ENCODE measurements around the gene RREB1. TPM values are rescaled to one million over a fixed set of nuclear protein-coding genes. Genes with fewer than 3 reads are reported as not detected.

Gene RREB1
- total and polyA plus RNA-seq, 7 experiments from 2014 or later: 4.2 to 56.7 (median 49.2) TPM

DNA sequence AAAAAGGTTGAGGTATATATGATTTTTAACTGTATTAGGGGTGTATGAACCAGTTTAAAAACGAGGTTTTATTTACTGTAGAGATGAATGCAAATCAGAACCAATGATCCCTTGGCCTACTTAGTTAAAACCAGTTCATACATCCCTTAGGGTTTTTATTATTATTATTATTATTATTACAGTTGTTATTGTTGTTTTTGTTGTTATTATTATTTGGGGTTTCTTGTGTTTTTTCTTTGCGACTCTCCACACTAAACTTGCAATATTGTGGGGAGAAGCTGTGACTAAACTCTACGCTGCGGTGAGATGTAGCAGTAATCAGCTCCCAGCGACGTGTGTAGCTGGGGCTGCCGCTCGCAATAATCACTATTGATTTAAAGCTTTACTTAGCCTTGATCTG, 143.1 kb downstream of the RREB1 start:
- ATAC-seq: no peak
- Histone ChIP-seq H3K9me3 (ENCODE audit: control insufficient read depth in 2 of 3, low read length in 3 of 3) (no peaks in the 10 kb centered on the region), H3K4me1 (ENCODE audit: control insufficient read depth in 2 of 2, insufficient read depth in 2 of 2, low read length in 2 of 2) (no peaks in the 10 kb centered on the region), H3K36me3 (ENCODE audit: control insufficient read depth in 2 of 3, insufficient read depth in 3 of 3, low read length in 3 of 3) (peaks cover 3 to 60% (median 10%) of the 10 kb centered on the region in 3 experiments), H3K27ac (ENCODE audit: low read depth, low read length) (no peak overlapping the region), H3K4me3 (ENCODE audit: low read length) (no peak overlapping the region), H3K27me3 (ENCODE audit: control insufficient read depth in 2 of 2, insufficient read depth in 2 of 2, low read length in 2 of 2) (no peaks in the 10 kb centered on the region)
- peaks cover 0 to 33% (median 8%) of the 10 kb centered on the region in 5 donors for H3K36me3 Mint-ChIP-seq
- ChIA-PET CTCF (interaction anchor here (0.7 to 1.1 kb wide), 2 partner anchors 447 to 527 kb away, joined by 3 to 4 read pairs; no protein-coding TSS in a partner anchor), POLR2A (interaction anchor here (0.6 kb wide), 1 partner anchor 14 kb away, joined by 3 read pairs; no protein-coding TSS in a partner anchor)
- DNase-seq: no peak
- intact Hi-C loops (cut with micrococcal nuclease): no loop called here
- no peaks in the 10 kb centered on the region for H3K27me3 Mint-ChIP-seq
- H3K4me3 Mint-ChIP-seq: no peak overlapping the region
- peaks cover 0 to 4% (median 0%) of the 10 kb centered on the region in 7 donors for H3K4me1 Mint-ChIP-seq
- peaks cover 0 to 4% (median 0%) of the 10 kb centered on the region in 11 donors for H3K9me3 Mint-ChIP-seq
- no peak overlapping the region for H3K27ac Mint-ChIP-seq

DNA sequence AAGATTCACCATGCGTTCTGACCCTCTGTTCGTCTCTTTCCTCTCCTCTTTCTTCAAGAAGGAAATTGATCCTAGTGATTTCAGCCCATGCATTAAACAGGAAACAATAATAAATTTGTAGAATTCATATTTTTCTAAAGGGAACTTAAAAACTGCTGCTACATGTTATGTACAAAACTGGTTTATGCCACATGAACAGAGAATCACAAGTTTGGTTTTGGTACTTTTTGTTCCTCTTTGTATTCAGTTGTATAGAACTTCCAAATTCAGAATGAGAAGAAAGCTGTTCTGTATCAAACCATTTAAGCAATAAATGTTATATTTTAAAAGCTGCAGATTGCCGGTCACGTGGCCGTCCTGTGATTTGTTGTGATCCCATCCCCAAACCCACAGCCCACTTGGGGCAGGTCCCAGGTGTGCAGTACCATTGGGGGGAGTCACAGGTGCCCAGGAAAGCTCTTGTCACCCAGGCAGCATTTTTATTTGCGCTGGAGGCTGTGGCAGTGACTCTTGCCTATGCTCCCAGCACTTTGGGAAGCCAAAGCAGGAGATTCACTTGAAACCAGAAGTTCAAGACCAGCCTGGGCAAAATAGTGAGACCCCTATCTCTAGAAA, 144.0 kb downstream of the RREB1 start:
- Histone ChIP-seq H3K4me1 (ENCODE audit: control insufficient read depth in 2 of 2, insufficient read depth in 2 of 2, low read length in 2 of 2) (no peaks in the 10 kb centered on the region), H3K9me3 (ENCODE audit: control insufficient read depth in 2 of 3, low read length in 3 of 3) (no peaks in the 10 kb centered on the region), H3K27me3 (ENCODE audit: control insufficient read depth in 2 of 2, insufficient read depth in 2 of 2, low read length in 2 of 2) (no peaks in the 10 kb centered on the region), H3K36me3 (ENCODE audit: control insufficient read depth in 2 of 3, insufficient read depth in 3 of 3, low read length in 3 of 3) (peaks cover 3 to 51% (median 10%) of the 10 kb centered on the region in 3 experiments), H3K4me3 (ENCODE audit: low read length) (no peak overlapping the region), H3K27ac (ENCODE audit: low read depth, low read length) (no peak overlapping the region)
- intact Hi-C loops (cut with micrococcal nuclease): no loop called here
- ChIA-PET POLR2A (no interaction called here), CTCF (interaction anchor here (0.8 kb wide), 1 partner anchor 10 kb away, joined by 3 read pairs; no protein-coding TSS in a partner anchor)
- peaks cover 0 to 4% (median 0%) of the 10 kb centered on the region in 7 donors for H3K4me1 Mint-ChIP-seq
- peaks cover 0 to 14% (median 1%) of the 10 kb centered on the region in 11 donors for H3K9me3 Mint-ChIP-seq
- no peak for DNase-seq
- no peak for ATAC-seq
- no peak overlapping the region for H3K4me3 Mint-ChIP-seq
- H3K27ac Mint-ChIP-seq: no peak overlapping the region
- peaks cover 0 to 33% (median 8%) of the 10 kb centered on the region in 5 donors for H3K36me3 Mint-ChIP-seq
- no peaks in the 10 kb centered on the region for H3K27me3 Mint-ChIP-seq

DNA sequence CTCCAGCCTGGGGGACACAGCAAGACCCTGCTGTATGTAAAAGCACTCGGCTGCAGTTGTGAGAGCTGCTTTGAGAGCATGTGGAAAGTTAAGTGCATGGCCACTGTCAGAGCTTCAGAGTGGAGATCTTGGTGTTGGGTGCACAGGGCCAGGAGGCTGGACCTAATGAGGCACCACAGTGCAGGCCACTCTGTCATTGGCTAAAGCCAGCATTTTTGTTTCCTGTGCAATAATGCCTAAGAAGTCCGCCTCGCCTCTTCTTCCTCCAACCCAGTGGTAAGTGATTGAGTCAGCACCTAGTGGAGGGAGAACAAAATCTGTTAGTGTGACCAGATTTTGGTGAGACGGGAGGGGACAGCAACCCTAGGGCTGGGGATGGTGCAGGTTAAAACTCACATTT, 144.6 kb downstream of the RREB1 start:
- H3K9me3 Mint-ChIP-seq: peaks cover 0 to 17% (median 2%) of the 10 kb centered on the region in 11 donors
- no peak overlapping the region for H3K27ac Mint-ChIP-seq
- H3K27me3 Mint-ChIP-seq: no peaks in the 10 kb centered on the region
- H3K36me3 Mint-ChIP-seq: peaks cover 0 to 29% (median 8%) of the 10 kb centered on the region in 5 donors
- H3K4me3 Mint-ChIP-seq: no peak overlapping the region
- DNase-seq: no peak
- Histone ChIP-seq H3K27me3 (ENCODE audit: control insufficient read depth in 2 of 2, insufficient read depth in 2 of 2, low read length in 2 of 2) (no peaks in the 10 kb centered on the region), H3K36me3 (ENCODE audit: control insufficient read depth in 2 of 3, insufficient read depth in 3 of 3, low read length in 3 of 3) (peaks cover 3 to 45% (median 10%) of the 10 kb centered on the region in 3 experiments), H3K4me1 (ENCODE audit: control insufficient read depth in 2 of 2, insufficient read depth in 2 of 2, low read length in 2 of 2) (no peaks in the 10 kb centered on the region), H3K27ac (ENCODE audit: low read depth, low read length) (no peak overlapping the region), H3K4me3 (ENCODE audit: low read length) (no peak overlapping the region), H3K9me3 (ENCODE audit: control insufficient read depth in 2 of 3, low read length in 3 of 3) (no peaks in the 10 kb centered on the region)
- intact Hi-C loops (cut with micrococcal nuclease): no loop called here
- POLR2A ChIA-PET: interaction anchor here (0.7 kb wide), 1 partner anchor 382 kb away, joined by 3 read pairs; no protein-coding TSS in a partner anchor
- CTCF ChIA-PET: interaction anchor here (0.8 kb wide), 1 partner anchor 10 kb away, joined by 3 read pairs; no protein-coding TSS in a partner anchor
- peak; percentile 61 for ATAC-seq
- peaks cover 0 to 4% (median 0%) of the 10 kb centered on the region in 7 donors for H3K4me1 Mint-ChIP-seq

DNA sequence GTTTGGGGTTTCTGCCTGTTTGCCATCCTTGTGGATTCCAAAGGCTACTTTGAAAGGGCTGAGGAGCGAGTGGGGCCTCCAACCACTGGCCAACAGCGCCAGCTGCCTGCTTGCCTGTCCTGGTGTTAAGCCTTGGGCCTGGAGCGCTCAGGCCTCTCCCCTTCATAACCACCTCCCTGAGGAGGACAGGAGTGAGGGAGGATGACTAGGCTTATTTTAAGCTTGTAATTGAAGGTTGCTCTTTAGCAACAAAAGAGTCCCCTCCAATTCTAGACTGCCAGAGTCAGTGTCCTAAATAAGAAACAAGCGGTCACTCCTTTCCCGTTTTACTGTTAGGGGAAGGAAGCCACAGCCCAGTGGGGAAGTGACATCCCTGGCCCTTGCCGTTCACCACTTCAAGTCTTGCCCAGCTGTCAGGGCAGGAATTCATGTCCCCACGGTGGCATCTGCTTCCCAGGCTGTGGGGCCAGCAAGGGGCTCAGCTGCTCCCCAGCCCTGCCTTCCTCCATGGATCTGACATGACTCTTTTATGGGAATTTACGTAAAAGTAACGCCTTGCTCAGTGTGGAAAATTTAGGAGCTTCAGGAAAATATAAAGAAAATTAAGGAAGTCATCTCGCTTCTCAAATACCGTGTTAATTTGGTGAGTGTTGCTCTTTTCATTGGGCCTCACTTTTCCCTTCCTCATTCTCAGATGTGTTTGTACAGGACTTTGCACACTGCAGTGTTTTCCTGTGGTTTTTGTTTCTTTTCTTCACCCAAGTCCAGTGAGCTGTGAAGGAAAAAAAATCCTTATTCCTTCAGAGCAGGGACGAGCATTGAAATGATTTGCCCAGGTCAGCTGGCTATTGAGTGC, 147.4 kb downstream of the RREB1 start:
- Mint-ChIP-seq H3K4me3 (no peak overlapping the region), H3K9me3 (peaks cover 0 to 17% (median 2%) of the 10 kb centered on the region in 11 donors), H3K27me3 (peaks cover 0 to 11% (median 8%) of the 10 kb centered on the region in 5 donors), H3K36me3 (peaks cover 0 to 10% (median 0%) of the 10 kb centered on the region in 5 donors), H3K4me1 (peaks cover 0 to 8% (median 0%) of the 10 kb centered on the region in 7 donors), H3K27ac (peak overlapping the region in 2 of 9 donors; percentile 45 to 67)
- CTCF ChIA-PET: interaction anchor here (1.6 kb wide), 1 partner anchor 12 kb away, joined by 6 read pairs; no protein-coding TSS in a partner anchor
- Histone ChIP-seq H3K27ac (ENCODE audit: low read depth, low read length) (no peak overlapping the region), H3K27me3 (ENCODE audit: control insufficient read depth in 2 of 2, insufficient read depth in 2 of 2, low read length in 2 of 2) (no peaks in the 10 kb centered on the region), H3K9me3 (ENCODE audit: control insufficient read depth in 2 of 3, low read length in 3 of 3) (no peaks in the 10 kb centered on the region), H3K4me3 (ENCODE audit: low read length) (no peak overlapping the region), H3K36me3 (ENCODE audit: control insufficient read depth in 2 of 3, insufficient read depth in 3 of 3, low read length in 3 of 3) (peaks cover 0 to 17% (median 3%) of the 10 kb centered on the region in 3 experiments), H3K4me1 (ENCODE audit: control insufficient read depth in 2 of 2, insufficient read depth in 2 of 2, low read length in 2 of 2) (no peaks in the 10 kb centered on the region)
- DNase-seq: no peak
- intact Hi-C loops (cut with micrococcal nuclease): no loop called here
- peak; percentile 49 for ATAC-seq
- POLR2A ChIA-PET: no interaction called here

DNA sequence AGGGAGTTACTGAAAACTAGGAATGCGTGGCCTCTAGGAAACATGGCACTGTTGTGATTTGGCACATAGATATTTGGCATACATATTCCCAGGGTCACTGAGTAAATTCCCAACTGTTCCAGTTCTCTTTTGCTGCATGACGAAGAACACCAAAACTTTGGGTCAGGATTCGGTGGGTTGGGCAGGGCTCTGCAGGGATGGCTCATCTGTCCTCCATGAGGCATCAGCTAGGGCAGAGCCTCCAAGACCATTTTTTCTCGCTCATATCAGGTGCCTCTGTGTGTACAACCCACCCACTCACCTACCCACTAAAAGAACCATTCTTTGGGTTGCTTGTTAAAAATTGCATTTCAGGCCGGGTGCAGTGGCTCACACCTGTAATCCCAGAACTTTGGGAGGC, 148.2 kb downstream of the RREB1 start:
- H3K4me1 ChIP-seq (ENCODE audit: control insufficient read depth in 2 of 2, insufficient read depth in 2 of 2, low read length in 2 of 2): no peaks in the 10 kb centered on the region
- H3K27me3 Mint-ChIP-seq: peaks cover 7 to 19% (median 15%) of the 10 kb centered on the region in 5 donors
- DNase-seq: no peak
- CTCF ChIA-PET: interaction anchor here (1.6 kb wide), 1 partner anchor 12 kb away, joined by 6 read pairs; no protein-coding TSS in a partner anchor
- intact Hi-C loops (cut with micrococcal nuclease): no loop called here
- H3K4me1 Mint-ChIP-seq: peaks cover 6 to 15% (median 7%) of the 10 kb centered on the region in 7 donors
- H3K4me3 ChIP-seq (ENCODE audit: low read length): no peak overlapping the region
- H3K4me3 Mint-ChIP-seq: no peak overlapping the region
- no peak overlapping the region for H3K27ac Mint-ChIP-seq
- H3K36me3 Mint-ChIP-seq: peaks cover 0 to 5% (median 0%) of the 10 kb centered on the region in 5 donors
- H3K27me3 ChIP-seq (ENCODE audit: control insufficient read depth in 2 of 2, insufficient read depth in 2 of 2, low read length in 2 of 2): no peaks in the 10 kb centered on the region
- peaks cover 0 to 17% (median 2%) of the 10 kb centered on the region in 11 donors for H3K9me3 Mint-ChIP-seq
- ATAC-seq: no peak
- H3K9me3 ChIP-seq (ENCODE audit: control insufficient read depth in 2 of 3, low read length in 3 of 3): no peaks in the 10 kb centered on the region
- no peak overlapping the region for H3K27ac ChIP-seq (ENCODE audit: low read depth, low read length)
- H3K36me3 ChIP-seq (ENCODE audit: control insufficient read depth in 2 of 3, insufficient read depth in 3 of 3, low read length in 3 of 3): peaks cover 0 to 12% (median 3%) of the 10 kb centered on the region in 3 experiments
- POLR2A ChIA-PET: no interaction called here

DNA sequence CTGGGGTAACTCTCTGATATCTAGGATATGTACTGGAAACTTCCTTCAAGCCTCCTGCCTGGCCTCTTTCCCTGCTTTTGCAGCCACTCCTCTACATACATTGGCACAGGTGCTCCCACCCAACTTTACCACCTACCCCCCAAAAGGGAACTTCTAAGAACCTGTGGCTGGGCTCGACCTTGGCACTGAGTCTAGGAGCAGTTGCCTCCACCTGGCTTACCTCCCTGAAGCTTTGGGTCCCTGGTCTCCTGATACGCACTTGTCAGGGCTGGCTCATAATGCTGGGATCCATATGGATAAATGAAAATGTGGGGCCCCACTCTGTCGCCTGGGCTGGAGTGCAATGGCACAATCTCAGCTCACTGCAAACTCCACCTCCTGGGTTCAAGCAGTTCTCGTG, 149.0 kb downstream of the RREB1 start:
- Histone ChIP-seq H3K9me3 (ENCODE audit: control insufficient read depth in 2 of 3, low read length in 3 of 3) (no peaks in the 10 kb centered on the region), H3K36me3 (ENCODE audit: control insufficient read depth in 2 of 3, insufficient read depth in 3 of 3, low read length in 3 of 3) (peaks cover 0 to 4% (median 3%) of the 10 kb centered on the region in 3 experiments), H3K4me3 (ENCODE audit: low read length) (no peak overlapping the region), H3K27ac (ENCODE audit: low read depth, low read length) (no peak overlapping the region), H3K4me1 (ENCODE audit: control insufficient read depth in 2 of 2, insufficient read depth in 2 of 2, low read length in 2 of 2) (no peaks in the 10 kb centered on the region), H3K27me3 (ENCODE audit: control insufficient read depth in 2 of 2, insufficient read depth in 2 of 2, low read length in 2 of 2) (no peaks in the 10 kb centered on the region)
- ATAC-seq (no peak), DNase-seq (no peak)
- peaks cover 7 to 20% (median 13%) of the 10 kb centered on the region in 7 donors for H3K4me1 Mint-ChIP-seq
- H3K36me3 Mint-ChIP-seq: no peaks in the 10 kb centered on the region
- ChIA-PET CTCF (no interaction called here), POLR2A (no interaction called here)
- H3K27ac Mint-ChIP-seq: no peak overlapping the region
- H3K9me3 Mint-ChIP-seq: peaks cover 0 to 17% (median 2%) of the 10 kb centered on the region in 11 donors
- peaks cover 7 to 21% (median 16%) of the 10 kb centered on the region in 5 donors for H3K27me3 Mint-ChIP-seq
- no peak overlapping the region for H3K4me3 Mint-ChIP-seq
- intact Hi-C loops (cut with micrococcal nuclease): no loop called here

All from naive thymus-derived CD4-positive, alpha-beta T cell (primary cell).